Thyroid gland (tissue), 4 donors: ENCODE results near the gene SLC2A9. TPM values are rescaled to one million over a fixed set of nuclear protein-coding genes. Genes with fewer than 3 reads are reported as not detected.

Experiments
- DNase-seq, 2 donors: peaks; one replicate each; pipeline ENCODE4 v3.0.0-alpha.2; 2019
- H3K27ac ChIP-seq, 3 donors: fragments of 200-600 bp; sonication (generic); 1 replicate in 2 of 3; 2 replicates in 1 of 3; pipeline ENCODE4 v1.5.1; 2016 to 2019; ENCODE audit warnings: mild to moderate bottlenecking in 1 of 3, moderate library complexity in 1 of 3
- H3K27me3 ChIP-seq: fragments of 200-600 bp; sonication (generic); one replicate; pipeline ENCODE4 v1.5.1; 2019
- H3K36me3 ChIP-seq, 2 donors: fragments of 200-600 bp; sonication (generic); one replicate each; pipeline ENCODE4 v1.5.1; 2016 to 2019
- H3K4me1 ChIP-seq, 2 donors: fragments of 200-600 bp; sonication (generic); one replicate each; pipeline ENCODE4 v1.5.1; 2017 to 2019
- H3K4me3 ChIP-seq, 3 donors: fragments of 200-600 bp; sonication (generic); replicated peaks in 1 of 3; 1 replicate in 2 of 3; 2 replicates in 1 of 3; pipeline ENCODE4 v1.5.1; 2016; ENCODE audit warnings: mild to moderate bottlenecking in 1 of 3
- H3K9me3 ChIP-seq: fragments of 200-600 bp; sonication (generic); one replicate; pipeline ENCODE4 v1.5.1; 2017
- POLR2A ChIP-seq, 2 donors: fragments of 450-650 bp; IDR thresholded peaks; one replicate each; pipeline ENCODE4 v1.6.1; 2017; ENCODE audit warnings: antibody characterized with exemption in 2 of 2, mild to moderate bottlenecking in 2 of 2, moderate library complexity in 1 of 2
- WGBS, 2 donors: methylation state at CpG; one replicate each; pipeline ENCODE4 v1.1.5; 2017; 5-methylcytosine and 5-hydroxymethylcytosine counted together
- intact Hi-C: fragments of 100-400 bp; cut with DNase I; formaldehyde crosslinking; loops from one replicate; pipeline ENCODE4 v1.15.1; 2023
- total RNA-seq, 4 donors: library from RNA; depleted of rRNA; stranded (reverse); fragments of >200 nt; gene quantifications; one replicate each; pipeline ENCODE4 v1.2.3, GENCODE V29; 2016
- TF ChIP-seq, protein P1 (sequence below), 6 experiments: fragments of 200-600 bp in 3 of 6; fragments of 450-650 bp in 3 of 6; sonication (generic) in 3 of 6; IDR thresholded peaks; one replicate each; pipeline ENCODE4 v1.5.1; 2016 to 2019; ENCODE audit warnings: antibody characterized with exemption in 6 of 6, mild to moderate bottlenecking in 2 of 6, inconsistent platforms in 1 of 6, moderate library complexity in 1 of 6

Gene SLC2A9
- total RNA-seq, 4 donors from 2014 or later = 5.0 to 21.2 (median 9.2) TPM

DNA sequence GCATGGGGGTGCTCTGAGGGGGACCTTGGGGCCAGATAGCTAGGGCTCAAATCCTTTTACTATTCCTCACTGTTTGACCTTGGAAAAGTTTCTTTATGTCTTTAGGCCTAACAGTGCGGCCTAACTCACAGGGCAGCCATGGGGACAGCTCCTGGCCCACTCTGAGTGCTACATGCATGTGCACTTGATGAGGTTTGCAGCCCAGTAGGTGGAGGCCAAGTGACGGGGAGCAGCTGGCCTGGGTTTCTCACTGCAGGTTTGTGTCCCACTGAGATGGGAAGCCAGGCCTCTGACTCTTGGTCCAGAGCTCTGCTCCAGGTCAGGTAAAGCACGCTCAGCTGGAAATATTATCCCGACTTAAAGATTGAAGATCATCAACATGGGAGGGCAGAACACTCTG, 102.8 kb downstream of the SLC2A9 start:
- TF ChIP-seq, protein P1, sequence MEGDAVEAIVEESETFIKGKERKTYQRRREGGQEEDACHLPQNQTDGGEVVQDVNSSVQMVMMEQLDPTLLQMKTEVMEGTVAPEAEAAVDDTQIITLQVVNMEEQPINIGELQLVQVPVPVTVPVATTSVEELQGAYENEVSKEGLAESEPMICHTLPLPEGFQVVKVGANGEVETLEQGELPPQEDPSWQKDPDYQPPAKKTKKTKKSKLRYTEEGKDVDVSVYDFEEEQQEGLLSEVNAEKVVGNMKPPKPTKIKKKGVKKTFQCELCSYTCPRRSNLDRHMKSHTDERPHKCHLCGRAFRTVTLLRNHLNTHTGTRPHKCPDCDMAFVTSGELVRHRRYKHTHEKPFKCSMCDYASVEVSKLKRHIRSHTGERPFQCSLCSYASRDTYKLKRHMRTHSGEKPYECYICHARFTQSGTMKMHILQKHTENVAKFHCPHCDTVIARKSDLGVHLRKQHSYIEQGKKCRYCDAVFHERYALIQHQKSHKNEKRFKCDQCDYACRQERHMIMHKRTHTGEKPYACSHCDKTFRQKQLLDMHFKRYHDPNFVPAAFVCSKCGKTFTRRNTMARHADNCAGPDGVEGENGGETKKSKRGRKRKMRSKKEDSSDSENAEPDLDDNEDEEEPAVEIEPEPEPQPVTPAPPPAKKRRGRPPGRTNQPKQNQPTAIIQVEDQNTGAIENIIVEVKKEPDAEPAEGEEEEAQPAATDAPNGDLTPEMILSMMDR (IDR thresholded peaks at IDR 0.05) = no peak
- TF ChIP-seq POLR2A (IDR thresholded peaks at IDR 0.05) = no peak
- H3K9me3 ChIP-seq = no peaks in the 10 kb centered on the region
- no peaks in the 10 kb centered on the region for H3K4me1 ChIP-seq
- DNase-seq = no peak
- no peak overlapping the region for H3K27ac ChIP-seq
- no peaks in the 10 kb centered on the region for H3K36me3 ChIP-seq
- WGBS, 2 donors = 88 to 89% methylated on average over 4 of the region's 4 CpGs
- no peaks in the 10 kb centered on the region for H3K27me3 ChIP-seq
- intact Hi-C loops = no loop called here
- no peak overlapping the region for H3K4me3 ChIP-seq

DNA sequence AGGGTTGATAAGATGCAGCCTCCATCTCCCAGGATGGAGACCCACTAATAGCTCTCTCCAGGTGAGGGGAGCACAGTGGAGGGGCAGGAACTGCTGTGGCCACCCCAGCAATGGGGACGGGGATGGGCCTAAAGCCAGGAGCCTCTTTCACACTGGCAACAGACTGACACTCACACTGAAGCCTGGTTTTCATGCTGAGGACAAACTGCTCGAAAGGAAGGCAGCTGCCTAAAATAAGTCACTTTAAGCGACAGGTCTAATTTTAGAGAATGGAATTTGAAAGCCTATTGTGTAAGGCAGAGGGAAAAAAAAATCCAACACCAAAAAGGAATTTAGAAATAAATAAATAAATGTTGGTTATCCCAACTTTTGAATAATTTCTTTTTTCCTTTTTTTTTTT, 104.4 kb downstream of the SLC2A9 start:
- intact Hi-C loops = no loop called here
- 86 to 91% methylated on average over 3 of the region's 3 CpGs for WGBS, 2 donors
- no peak overlapping the region for H3K4me3 ChIP-seq
- TF ChIP-seq, protein P1 (IDR thresholded peaks at IDR 0.05) = no peak
- TF ChIP-seq POLR2A (IDR thresholded peaks at IDR 0.05) = no peak
- no peaks in the 10 kb centered on the region for H3K4me1 ChIP-seq
- no peaks in the 10 kb centered on the region for H3K27me3 ChIP-seq
- H3K9me3 ChIP-seq = no peaks in the 10 kb centered on the region
- H3K36me3 ChIP-seq = no peaks in the 10 kb centered on the region
- no peak for DNase-seq
- H3K27ac ChIP-seq = no peak overlapping the region

DNA sequence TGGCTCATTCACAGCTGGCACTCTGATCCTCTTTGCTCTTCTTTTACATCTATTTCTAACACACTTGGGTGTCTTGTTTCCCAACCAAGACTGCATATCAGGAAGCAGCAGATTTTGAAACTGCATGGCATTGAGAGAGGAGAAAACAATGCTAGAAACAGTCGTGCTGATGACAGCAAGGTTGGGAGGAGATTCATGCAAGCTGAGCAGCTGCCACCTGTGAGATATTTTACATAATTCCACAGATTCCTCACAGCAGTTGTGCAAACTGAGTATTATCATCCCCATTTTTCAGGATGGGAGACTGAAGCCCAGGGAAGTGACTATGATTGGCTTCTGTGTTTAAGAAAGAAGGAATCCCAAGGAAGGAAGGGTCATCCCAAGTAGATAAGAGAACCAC, 105.0 kb downstream of the SLC2A9 start:
- DNase-seq = no peak
- Histone ChIP-seq H3K27ac (no peak overlapping the region), H3K9me3 (no peaks in the 10 kb centered on the region), H3K27me3 (no peaks in the 10 kb centered on the region), H3K36me3 (no peaks in the 10 kb centered on the region), H3K4me3 (no peak overlapping the region), H3K4me1 (no peaks in the 10 kb centered on the region)
- 50 to 82% methylated on average over 1 of the region's 1 CpG for WGBS, 2 donors
- TF ChIP-seq, protein P1 (IDR thresholded peaks at IDR 0.05) = no peak
- TF ChIP-seq POLR2A (IDR thresholded peaks at IDR 0.05) = no peak
- intact Hi-C loops = no loop called here

DNA sequence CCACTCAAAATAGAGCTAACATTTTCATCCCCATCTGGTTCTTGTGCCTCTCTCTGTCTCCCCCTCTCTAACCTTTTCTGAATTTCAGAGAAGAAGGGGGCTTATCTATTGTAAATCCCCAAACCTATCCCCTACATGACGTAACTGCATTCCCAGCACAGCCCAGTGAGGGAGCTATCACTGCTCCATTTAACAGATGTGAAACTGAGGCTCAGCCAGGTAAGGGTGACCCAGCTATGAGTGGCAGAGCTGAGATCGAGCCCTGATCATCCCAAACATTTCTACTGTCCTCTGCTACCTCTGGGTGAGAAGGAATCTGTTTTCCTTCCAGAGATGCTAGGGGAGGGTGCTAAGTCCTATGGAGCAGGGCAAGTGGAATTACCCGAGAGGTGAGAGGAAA, 107.5 kb downstream of the SLC2A9 start:
- DNase-seq = no peak
- no peaks in the 10 kb centered on the region for H3K9me3 ChIP-seq
- TF ChIP-seq, protein P1 (IDR thresholded peaks at IDR 0.05) = no peak
- no peak for TF ChIP-seq POLR2A (IDR thresholded peaks at IDR 0.05)
- no peaks in the 10 kb centered on the region for H3K36me3 ChIP-seq
- H3K27ac ChIP-seq = no peak overlapping the region
- WGBS, 2 donors = 89 to 91% methylated on average over 3 of the region's 3 CpGs
- H3K4me1 ChIP-seq = no peaks in the 10 kb centered on the region
- intact Hi-C loops = no loop called here
- no peak overlapping the region for H3K4me3 ChIP-seq
- no peaks in the 10 kb centered on the region for H3K27me3 ChIP-seq

DNA sequence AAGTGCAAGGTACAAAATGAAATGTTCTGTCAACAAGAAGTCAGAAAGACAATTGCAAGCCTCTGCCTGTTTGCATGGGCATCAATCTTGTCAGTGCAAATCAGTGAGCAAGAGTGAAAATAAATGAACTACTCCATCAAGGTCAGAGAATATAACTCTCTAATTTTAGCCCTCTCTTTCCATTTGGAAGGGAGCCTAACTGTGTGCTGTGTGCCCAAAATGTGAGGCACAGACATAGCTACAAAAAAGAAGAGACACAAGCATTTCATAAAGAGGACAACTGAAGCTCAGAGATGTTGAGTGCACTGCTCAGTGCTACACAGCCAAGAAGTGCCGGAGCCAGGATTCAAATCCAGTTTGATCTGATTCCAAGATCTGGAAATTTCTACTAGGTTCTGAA, 114.3 kb downstream of the SLC2A9 start:
- Histone ChIP-seq H3K36me3 (no peaks in the 10 kb centered on the region), H3K27me3 (no peaks in the 10 kb centered on the region), H3K9me3 (no peaks in the 10 kb centered on the region), H3K4me3 (no peak overlapping the region), H3K27ac (no peak overlapping the region), H3K4me1 (no peaks in the 10 kb centered on the region)
- intact Hi-C loops = no loop called here
- no peak for DNase-seq
- no peak for TF ChIP-seq POLR2A (IDR thresholded peaks at IDR 0.05)
- TF ChIP-seq, protein P1 (IDR thresholded peaks at IDR 0.05) = no peak
- 95 to 96% methylated on average over 1 of the region's 1 CpG for WGBS, 2 donors
